Measurements from ENCODE around the gene DNAJB11.

Gene DNAJB11

DNA sequence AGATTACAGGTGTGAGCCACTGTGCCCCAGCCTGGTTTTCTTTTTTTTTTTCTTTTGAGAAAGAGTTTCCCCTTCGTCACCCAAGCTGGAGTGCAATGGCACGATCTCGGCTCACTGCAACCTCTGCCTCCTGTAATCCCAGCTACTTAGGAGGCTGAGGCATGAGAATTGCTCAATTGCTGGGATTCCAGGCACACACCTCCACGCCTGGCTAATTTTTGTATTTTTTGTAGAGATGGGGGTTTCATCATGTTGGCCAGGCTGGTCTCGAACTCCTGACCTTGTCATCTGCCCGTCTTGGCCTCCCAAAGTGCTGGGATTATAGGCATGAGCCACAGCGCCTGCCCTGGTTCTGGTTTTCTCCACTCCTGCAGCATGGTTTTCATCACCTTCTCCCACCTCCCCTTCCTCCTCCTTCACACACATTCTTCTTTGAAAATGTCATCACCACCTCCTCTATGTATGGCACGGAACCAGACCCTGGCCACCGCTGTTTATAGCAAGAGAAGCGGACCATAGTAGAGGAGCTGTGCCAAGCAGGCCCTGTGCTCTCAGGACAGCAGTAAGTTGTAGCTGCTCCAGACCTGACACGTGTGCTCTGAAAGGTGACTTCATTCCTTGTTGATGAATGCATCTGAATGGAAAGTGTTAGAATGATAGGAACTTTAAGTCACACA is 27.7 kb downstream of the DNAJB11 start:
- DNase-seq = no peak

DNA sequence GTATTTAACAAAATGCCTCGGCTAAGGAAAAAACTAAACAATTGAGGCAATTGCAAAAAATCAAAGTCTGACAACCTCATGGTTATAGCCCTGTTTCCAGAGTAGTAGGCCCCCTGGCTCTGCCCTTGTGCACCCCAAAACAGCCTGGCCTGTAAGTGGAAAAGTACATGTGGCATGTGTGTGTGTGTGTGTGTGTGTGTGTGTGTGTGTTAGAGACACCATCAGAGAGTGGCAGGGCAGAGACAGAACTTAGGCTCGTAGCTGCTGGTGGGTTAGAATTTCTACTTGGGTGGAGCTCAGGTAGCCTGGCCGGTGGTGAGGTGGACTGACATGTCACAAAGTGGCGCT is 28.2 kb downstream of the DNAJB11 start:
- no peak for DNase-seq

DNA sequence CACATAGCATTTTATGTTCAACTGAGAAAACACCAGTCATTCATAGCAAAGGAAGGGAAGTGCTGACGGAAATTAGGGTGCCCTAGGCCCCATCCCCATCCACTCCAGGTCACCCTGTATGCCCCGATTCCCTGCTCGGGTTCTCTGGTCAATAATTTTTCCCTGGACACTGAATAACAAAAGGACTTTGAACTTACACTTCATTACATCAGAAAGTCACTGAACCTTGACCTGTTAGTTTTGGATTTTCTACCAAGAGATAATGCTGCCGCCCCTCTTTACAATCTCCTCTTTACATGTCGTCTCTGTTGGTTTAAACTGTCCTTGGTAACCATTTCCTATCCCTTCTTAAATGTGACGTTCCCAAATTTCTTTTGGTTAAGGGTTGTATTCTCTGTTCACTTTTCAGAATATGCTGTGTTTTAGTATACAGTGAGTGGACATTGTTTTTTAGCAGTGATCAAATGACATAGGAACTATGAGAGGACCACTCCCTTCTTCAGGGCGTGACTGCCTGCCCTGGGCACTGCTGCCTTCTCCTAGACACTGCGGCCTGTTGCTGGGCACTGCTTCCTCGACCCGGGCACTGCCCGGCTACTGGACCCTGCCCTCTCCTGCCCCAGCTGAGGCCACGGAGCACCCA is 28.7 kb downstream of the DNAJB11 start:
- DNase-seq = no peak

DNA sequence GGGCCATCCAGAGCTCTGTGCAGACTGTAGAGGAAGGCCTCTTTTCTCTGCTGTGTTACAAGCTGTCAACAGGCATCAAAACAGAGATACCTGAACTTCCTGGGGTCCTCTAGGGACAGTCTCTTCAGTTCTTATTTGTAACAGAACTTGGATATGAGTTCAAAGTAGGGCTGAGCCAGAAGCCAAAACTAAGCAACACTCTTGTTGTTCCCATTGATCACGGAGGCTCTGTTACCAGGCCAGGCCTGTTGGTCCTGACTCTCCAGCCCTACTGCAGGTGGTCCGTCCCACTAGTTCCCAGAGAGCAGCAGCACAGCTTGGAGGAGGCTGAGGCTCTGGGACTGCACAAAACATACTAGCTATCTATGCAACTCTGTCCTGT is 29.3 kb downstream of the DNAJB11 start:
- no peak for DNase-seq

DNA sequence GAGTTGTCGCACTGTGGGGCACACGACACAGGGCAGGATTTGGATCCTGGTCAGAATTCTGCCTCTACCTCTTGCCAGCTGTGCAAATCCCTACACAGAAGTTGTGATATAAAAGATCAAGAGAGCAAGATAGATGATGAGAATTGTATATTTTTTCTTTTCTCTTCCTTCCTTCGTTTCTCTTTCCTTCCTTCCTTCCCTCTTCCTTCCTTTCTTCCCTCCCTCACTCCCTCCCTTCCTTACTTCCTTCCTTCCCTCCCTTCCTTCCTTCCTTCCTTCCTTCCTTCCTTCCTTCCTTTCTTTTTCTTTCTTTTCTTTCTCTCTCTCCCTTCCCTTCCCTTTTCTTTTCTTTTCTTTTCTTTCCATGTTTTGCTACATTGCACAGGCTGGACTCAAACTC is 30.4 kb downstream of the DNAJB11 start:
- DNase-seq = no peak

DNA sequence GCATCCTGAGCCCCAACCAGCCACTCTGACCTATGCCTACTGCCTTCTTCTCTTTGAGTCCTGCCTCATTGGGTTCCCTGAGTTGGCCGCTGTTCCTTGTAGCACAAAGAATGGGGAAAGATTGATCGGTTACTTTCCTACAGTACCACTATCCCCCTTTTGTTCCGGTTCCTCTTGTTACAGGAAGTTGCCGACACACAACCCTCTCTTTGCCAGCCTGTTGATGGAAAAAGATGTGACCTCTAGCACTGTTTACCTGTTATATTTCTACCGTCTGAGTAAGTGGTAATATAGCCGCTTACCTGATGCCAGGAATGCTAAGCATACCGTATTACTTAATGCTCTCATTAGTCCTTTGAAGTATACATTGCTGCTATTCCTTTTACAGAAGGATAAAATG is 32.6 kb downstream of the DNAJB11 start:
- DNase-seq = no peak

DNA sequence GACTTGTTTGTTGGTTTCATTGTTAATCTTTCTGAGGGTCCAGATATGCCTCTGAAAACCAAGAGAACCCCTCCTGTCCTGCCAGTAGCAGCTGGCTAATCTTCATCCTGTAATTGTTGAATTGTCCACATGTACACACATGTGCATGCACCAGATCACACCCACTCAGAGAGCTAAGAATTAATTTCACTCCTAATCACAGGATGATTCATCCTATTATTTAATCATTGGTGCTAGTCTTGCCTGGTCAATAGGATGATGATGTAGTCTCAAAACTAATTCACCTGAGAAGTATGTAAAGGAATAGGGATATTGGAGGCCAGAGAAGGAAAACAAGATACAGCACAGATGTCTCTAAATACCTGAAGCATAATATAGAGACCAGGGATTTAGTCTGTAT is 34.6 kb downstream of the DNAJB11 start:
- DNase-seq = peak in 1 of 2 experiments; percentile 17

DNA sequence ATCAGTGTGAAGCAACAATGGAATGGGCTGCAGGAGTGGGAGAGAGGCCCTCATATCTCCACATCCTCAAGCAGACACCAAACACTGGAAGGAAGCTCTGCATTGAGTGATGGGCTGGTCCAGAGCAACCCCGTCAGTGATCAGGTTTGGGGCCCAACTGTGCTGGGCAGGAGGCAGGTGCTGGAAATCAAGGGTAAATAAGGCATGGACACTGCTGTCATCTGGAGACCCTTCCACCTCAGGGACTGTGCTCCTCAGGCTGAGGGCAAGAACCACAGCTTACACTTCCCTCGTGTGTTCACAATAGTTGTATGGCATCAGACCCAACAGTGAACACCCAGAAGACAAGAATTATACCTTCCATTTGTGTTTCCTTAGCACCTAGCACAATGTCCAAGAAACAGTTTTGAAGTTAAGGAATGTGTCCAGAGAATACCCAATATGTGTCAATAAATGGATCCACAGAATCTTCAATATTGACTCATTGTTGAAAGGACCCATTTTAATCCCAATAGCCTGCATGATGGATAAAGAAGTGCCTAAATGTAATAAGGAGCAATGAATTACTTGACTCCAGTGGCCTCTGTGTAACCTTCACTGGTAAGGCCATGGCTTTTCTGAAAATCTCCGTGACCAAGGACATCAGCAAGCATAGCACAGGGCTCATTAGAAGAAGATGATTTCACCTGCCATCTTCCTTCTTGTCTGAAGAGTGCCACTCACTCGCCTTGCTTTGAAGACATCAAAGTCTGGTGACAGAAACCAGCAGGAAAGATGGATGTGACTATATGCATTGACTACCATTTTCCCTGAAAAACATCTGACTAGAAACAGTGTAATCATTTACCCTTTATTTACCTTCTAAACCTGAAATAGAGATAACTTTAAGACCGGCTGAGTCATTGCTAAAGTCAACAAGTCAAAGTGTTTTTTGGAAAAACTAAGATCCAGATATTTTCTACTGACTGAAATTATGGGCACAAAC is 35.3 kb downstream of the DNAJB11 start:
- DNase-seq = no peak

DNA sequence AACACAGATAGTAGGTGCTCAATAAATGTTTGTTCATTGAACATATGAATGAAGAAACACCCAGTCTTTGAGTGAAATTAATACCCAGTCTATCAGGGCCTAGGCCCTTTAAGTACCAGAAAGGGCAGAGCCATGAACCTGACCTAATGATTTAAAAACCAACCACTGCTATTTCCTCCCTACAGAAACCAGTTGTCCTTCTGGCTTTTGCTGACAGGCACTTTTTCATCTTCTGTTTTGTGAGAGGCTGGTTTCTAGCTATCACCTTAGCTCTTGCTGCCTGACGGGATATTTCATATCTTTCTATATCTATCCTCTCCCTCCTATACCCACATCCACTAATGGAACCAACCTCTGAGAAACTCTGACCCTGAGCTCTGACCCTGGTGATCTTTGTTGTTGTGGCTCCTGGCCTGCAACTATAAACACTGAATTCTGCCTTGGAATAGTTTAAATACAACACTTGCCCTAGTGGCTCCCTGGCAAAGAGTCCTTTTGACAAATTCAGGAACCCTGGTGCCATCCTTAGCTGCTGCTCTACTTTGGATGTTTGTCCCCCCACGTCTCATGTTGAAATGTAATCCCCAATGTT is 38.2 kb downstream of the DNAJB11 start:
- no peak for DNase-seq

DNA sequence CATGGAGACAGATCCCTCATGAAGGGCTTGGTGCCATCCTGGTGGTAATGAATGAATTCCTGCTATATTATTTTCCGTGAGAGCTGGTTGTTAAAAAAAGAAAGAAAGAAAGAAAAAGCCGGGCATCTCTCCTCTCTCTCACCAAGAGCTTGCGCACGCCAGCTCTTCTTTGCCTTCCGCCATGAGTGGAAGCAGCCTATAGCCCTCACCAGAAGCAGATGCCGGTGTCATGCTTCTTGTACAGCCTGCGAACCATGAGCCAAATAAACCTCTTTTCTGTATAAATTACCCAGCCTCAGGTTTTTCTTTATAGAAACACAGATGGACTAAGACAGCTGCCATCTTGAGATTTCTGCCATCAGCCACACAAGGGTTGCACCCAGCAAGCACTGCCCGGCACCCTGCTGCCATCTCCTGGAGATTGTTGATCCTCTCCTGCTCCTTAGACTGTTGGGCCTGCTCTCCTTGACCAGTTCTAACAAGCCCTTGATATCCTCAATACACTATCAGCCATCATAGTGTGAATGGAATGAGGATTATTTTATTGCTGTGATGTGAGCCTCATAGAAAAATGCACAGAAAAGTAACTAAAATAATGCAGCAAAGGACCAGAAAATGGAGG is 38.8 kb downstream of the DNAJB11 start:
- peak in 1 of 2 experiments; percentile 40 for DNase-seq

DNA sequence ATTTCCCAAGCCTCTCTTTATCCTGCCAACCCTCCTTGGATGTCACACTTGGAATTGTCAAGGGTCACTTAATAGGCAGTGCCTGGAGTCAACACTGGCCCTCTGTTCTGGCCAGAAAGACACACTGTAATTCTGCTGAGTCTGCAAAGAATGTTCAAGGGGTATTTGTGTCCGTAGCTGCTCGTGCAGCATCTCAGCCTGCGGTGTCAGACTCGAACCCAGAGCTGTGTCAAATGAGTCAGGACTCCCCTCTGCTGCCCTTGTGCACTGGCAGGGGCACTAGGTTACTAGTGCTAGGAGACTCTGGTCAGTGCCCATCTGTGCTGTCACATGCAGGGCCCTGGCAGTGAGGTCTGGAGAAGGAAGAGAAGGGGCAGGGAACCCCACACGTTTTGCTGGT is 41.5 kb downstream of the DNAJB11 start:
- DNase-seq = no peak

DNA sequence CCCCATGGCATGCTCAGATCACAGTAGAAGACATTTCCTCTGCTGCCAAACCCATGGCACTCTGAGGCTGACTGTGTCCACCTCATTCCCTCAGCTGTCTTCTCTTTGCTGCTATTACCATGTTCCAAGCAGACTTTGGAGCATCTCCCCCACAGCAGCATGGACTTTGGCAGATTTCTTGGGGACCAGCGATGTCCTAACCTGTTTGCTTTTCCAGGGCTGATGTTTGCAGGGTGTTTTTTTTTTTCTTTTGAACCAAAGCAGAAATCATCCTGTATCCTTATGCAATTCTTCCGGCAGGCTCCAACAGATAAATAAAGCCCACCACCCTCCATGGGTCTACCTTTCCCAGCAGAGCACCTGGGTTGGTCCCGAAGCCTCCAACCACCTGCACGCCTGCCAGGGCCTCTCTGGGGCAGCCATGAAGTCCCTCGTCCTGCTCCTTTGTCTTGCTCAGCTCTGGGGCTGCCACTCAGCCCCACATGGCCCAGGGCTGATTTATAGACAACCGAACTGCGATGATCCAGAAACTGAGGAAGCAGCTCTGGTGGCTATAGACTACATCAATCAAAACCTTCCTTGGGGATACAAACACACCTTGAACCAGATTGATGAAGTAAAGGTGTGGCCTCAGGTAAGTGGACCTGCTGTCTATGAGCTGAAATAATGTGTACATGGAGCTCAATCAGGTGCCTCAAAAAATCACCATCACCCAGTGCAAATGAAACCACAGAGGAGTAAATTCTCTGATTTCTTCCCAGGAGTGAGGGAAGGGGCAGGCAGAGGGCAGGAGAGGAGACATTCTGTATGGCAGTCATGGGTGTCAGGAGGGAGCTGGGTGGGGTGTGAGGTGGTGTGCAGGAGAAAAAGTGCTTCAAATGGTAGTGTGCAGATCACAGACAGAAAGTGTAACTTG is 42.5 kb downstream of the DNAJB11 start, which contains the start of gene AHSG:
Gene AHSG (plus strand): TSS at position 340 of the 916 bp plus-strand sequence. CDS start 82 bp downstream, at position 422.
- DNase-seq = no peak

DNA sequence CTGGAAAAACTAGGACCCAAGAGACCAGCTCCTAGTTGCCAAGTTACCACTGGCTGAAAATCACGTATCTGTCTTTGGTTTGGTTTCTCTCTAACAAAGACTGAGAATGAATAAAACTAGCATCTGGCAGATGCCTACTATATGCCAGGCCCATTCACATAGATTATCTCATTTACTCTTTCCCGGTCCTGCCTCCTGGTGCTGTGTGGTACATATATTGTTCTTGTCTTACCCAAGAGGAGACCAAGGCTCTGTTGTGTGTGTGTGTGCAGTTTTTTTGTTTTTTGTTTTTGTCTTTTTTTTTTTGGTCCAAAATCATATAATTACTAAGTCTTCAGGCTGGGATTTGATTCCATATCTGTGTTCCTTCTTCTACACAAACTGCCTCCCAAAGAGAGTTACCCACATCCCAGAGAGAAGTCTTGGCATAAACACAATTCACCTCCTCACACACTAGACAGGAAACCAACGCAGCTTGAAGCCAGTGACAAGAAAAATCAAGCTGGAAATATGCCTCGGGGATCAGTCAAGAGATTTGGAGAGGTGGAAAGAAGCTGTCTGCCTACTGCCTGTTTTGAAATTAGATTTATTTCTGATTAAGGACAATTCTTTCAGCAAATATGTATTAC is 43.2 kb downstream of the DNAJB11 start:
- no peak for DNase-seq

DNA sequence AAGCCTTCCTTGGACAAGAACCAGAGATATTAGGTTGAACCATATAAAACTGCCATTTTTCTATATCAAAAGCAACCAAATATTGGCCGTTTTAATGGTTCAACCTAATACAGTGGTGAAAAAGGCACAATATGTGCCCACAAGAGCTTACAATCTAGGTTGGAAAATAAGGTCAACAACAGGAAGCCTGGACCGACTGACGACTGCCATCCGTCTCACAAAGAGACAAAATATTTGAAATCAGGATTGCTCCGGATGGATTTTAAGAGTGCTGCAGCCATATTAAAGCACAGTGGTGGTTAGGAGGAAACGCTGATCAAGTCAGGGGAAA is 43.7 kb downstream of the DNAJB11 start:
- no peak for DNase-seq

DNA sequence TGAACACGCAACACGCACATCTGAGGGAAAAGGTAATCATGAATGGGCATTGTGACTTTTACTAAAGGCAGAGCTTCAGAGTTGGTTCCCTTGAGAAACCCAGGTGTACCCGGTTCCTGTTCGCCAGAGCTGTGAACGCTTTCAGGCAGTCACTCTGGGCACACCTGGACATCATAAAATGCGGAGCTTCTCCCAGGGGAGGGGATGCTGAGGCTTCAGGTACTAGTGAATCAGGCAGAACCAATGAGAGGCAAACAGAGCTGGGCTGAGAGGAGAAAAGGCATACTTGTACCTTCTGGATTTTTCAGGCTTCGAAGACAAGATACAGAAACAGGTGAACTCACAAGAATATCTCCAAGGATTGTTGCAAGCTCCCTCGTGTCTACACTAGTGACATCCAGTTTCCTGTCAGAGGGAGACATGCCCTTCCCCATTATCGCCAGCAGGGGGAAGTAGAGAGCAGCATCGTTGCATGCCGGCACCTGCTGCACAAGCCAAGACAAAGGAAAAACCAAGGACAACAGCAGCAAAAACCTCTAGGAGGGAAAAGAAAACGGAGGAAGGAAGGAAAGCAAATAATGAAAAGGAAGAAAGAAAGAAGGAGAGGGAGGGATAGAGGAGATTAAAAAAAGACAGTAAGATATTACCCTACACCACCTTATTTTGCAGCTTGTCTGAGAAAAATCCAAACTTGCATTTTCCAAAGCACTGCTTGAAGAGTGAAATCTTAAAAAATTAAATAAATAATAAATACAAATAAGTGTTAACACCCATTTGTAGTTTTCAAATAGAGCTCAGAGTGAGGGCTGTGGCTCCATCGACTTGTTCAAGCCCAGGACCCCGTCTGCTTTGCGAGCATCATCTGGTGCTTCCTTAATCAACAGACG is 44.3 kb downstream of the DNAJB11 start:
- peak; percentile 57 to 82 for DNase-seq

DNA sequence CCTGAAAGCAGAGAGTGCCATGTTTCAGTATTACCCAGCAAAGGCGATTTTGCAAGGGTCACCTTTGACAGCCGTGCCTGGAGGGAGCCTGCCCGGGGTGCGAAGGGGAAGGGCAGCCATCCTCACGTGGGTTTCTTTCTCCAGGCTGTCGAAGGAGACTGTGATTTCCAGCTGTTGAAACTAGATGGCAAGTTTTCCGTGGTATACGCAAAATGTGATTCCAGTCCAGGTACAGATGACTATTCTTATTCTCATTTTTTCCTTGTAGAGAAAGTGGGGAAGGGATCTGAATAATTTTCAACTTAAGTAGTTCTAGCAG is 45.7 kb downstream of the DNAJB11 start:
- DNase-seq = no peak

DNA sequence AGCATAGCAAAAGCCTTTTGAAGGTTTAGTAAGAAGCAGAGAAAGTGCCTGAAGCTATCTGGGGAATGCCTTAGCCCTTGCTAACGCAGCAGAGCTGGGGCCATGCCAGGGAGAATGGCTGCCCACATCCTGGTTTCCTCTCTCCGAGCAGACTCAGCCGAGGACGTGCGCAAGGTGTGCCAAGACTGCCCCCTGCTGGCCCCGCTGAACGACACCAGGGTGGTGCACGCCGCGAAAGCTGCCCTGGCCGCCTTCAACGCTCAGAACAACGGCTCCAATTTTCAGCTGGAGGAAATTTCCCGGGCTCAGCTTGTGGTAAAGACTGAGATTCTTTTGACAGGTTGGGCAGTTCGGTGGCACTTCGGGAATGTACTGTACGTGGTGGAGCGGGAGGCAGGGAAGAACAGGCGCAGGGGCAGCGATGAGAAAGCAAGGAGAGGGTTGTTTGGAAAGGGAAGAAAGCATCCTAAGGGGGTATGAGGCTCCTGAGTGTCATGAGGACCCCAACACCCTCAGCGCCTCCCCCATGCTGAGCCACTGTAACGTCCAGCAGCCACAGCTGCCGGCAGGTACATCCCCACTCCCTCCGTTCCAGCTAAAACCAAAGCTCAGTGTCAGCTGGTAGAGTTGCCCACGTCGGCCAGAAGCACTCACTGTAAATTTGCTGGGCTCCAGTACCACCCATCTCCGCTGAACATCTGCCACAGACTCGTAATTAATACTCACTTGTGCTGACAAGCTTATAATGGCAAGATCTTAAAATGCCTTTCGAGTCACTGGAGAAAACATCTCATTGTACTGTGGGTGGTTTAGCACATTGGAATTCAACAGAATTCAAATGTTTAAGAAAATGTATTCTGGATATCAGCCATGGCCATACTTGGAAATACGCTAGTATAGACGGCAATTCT is 46.8 kb downstream of the DNAJB11 start:
- DNase-seq = peak; percentile 77 to 97

DNA sequence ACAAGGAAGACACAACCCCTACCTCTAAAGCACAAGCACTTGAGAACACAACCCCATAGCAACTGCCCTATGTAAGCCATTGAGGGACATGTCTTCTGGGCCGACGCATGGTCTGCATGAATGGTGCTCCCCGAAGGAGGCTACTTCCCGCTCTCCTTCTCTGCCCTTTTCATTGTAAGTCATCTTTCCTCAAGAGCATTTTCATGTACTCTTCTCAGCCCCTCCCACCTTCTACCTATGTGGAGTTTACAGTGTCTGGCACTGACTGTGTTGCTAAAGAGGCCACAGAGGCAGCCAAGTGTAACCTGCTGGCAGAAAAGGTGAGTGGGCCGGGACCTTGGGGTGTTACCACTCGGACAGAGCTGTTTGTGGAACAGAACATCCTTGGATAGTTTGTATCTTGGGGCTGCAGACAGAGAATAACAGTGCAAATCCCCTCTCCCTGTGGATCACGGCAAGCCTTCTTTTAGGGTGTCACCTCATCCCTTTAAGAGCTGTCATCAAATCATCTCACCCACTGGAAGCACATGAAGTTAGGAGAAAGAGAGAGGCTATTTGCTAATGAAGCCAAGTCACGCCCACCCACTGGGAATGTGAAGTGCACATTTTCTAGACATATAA is 47.9 kb downstream of the DNAJB11 start:
- no peak for DNase-seq

DNA sequence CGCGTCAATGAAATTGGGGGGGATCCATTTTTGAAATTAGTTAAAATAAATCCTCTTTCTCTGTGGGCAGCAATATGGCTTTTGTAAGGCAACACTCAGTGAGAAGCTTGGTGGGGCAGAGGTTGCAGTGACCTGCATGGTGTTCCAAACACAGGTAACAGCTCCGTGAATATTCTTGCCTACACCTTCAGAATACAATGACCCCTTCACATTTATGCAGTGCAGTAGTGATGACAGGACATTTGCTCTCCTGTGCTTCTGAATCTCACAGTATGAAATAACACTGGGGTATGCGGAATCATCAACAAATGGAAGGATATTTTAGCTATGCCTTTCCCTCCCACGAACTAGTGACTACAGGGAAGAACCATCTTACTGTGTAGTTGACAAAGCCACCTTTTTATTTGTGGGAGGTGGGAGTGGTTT is 49.3 kb downstream of the DNAJB11 start:
- no peak for DNase-seq
